Breast epithelium (tissue), 3 donors: ENCODE data around the gene MANBA.

Experiments used
- CTCF ChIP-seq, 3 donors: fragments of 450-650 bp; IDR thresholded peaks; one replicate each; pipeline ENCODE4 v1.5.1; 2016 to 2017; ENCODE audit warnings: antibody characterized with exemption in 3 of 3, mild to moderate bottlenecking in 3 of 3, moderate library complexity in 3 of 3
- POLR2A ChIP-seq: fragments of 450-650 bp; IDR thresholded peaks from one replicate; pipeline ENCODE4 v1.6.1; 2016; ENCODE audit warnings: antibody characterized with exemption, mild to moderate bottlenecking, moderate library complexity

- TF ChIP-seq CTCF (IDR thresholded peaks at IDR 0.05) = no peak
- TF ChIP-seq POLR2A = no peak
Observed at GRCh38 chr4:102725229-102725628, 35.5 kb downstream of the MANBA start.
